A549 (cell line): Measurements from ENCODE around the gene LHX4. TPM values are rescaled to one million over a fixed set of nuclear protein-coding genes. Genes with fewer than 3 reads are reported as not detected.

Source experiments
- ATAC-seq, 2 experiments: fragments of 200-7000 bp in 1 of 2; fragments of >200 bp in 1 of 2; cut with Nextera tagmentation in 1 of 2; cut with Tn5 transposase in 1 of 2; 3 replicates each; pipeline versions ENCODE4 v1.8.0 to v1.9.1; 2018 to 2020; ENCODE audit warnings: mild to moderate bottlenecking in 1 of 2, moderate library complexity in 1 of 2
- CTCF ChIA-PET: fragments of 300-600 bp; sonication (Branson Sonifier 250); formaldehyde crosslinking; extraction: SDS; loops from one replicate; lab custom pipeline; 2021; ENCODE audit warnings: antibody characterized with exemption, inconsistent platforms; lab: Yijun Ruan, JAX
- POLR2A ChIA-PET: fragments of 350-600 bp; formaldehyde crosslinking; extraction: SDS; loops from one replicate; lab custom pipeline; 2021; ENCODE audit warnings: antibody characterized with exemption, inconsistent platforms; lab: Yijun Ruan, JAX
- DNase-seq, 2 experiments: peaks; one replicate each; pipeline versions ENCODE4 v3.0.0 to v3.0.0-alpha.2; 2011 to 2016; ENCODE audit warnings: low read depth in 1 of 2, low spot score in 1 of 2
- FAIRE-seq: peaks from 2 replicates; lab custom pipeline; 2011; peaks lifted over from hg19 to GRCh38; lab: Jason Lieb, UNC
- H3K27ac ChIP-seq, 2 experiments: fragments of >200 bp; sonication (Bioruptor Twin); formaldehyde crosslinking; 3 replicates each; pipeline ENCODE4 v1.5.1; 2016 to 2017
- H3K4me1 ChIP-seq: fragments of >200 bp; sonication (Bioruptor Twin); formaldehyde crosslinking; 3 replicates; pipeline ENCODE4 v1.6.1; 2016
- H3K4me2 ChIP-seq: fragments of >200 bp; sonication (Bioruptor Twin); formaldehyde crosslinking; 3 replicates; pipeline ENCODE4 v1.6.1; 2016
- H3K4me3 ChIP-seq: fragments of >200 bp; sonication (Bioruptor Twin); formaldehyde crosslinking; 3 replicates; pipeline ENCODE4 v1.5.1; 2016
- H3K9me3 ChIP-seq: fragments of >200 bp; sonication (Bioruptor Twin); formaldehyde crosslinking; 3 replicates; pipeline ENCODE4 v1.6.1; 2016
- CBX2 ChIP-seq: fragments of 200-600 bp; sonication (generic); IDR thresholded peaks from 2 replicates; pipeline ENCODE4 v1.6.1; 2016; ENCODE audit warnings: low read depth, mild to moderate bottlenecking, borderline replicate concordance
- CHD2 ChIP-seq: fragments of 150-350 bp; IDR thresholded peaks from 2 replicates; pipeline ENCODE4 v1.6.1; 2014; ENCODE audit warnings: low read length; ENCODE audit not compliant: partially characterized antibody
- CHD4 ChIP-seq: fragments of 200-600 bp; sonication (generic); IDR thresholded peaks from 2 replicates; pipeline ENCODE4 v1.6.1; 2016; ENCODE audit warnings: antibody characterized with exemption, mild to moderate bottlenecking, borderline replicate concordance
- EHF ChIP-seq: fragments of 250-450 bp; sonication (Bioruptor Pico); IDR thresholded peaks from 2 replicates; pipeline ENCODE4 v1.5.0; 2020; ENCODE audit warnings: mild to moderate bottlenecking
- EP300 ChIP-seq, 2 experiments: fragments of >200 bp; sonication (Bioruptor Twin); formaldehyde crosslinking; IDR thresholded peaks; 2 replicates in 1 of 2; 3 replicates in 1 of 2; pipeline ENCODE4 v1.6.1; 2016 to 2017
- GATA3 ChIP-seq: IDR thresholded peaks from 2 replicates; pipeline ENCODE4 v1.6.1; 2012; ENCODE audit warnings: borderline replicate concordance
- HOXA7 ChIP-seq: fragments of 250-450 bp; sonication (Bioruptor Pico); IDR thresholded peaks from 2 replicates; pipeline ENCODE4 v1.5.0; 2020; ENCODE audit warnings: mild to moderate bottlenecking, moderate library complexity
- HOXB13 ChIP-seq: fragments of 250-450 bp; sonication (Bioruptor Pico); IDR thresholded peaks from 2 replicates; pipeline ENCODE4 v1.5.0; 2020; ENCODE audit warnings: low read depth, mild to moderate bottlenecking, moderate library complexity
- MAZ ChIP-seq: fragments of 150-350 bp; IDR thresholded peaks from 2 replicates; pipeline ENCODE4 v1.6.1; 2014; ENCODE audit warnings: antibody characterized with exemption, low read depth, low read length, borderline replicate concordance
- MYC ChIP-seq: IDR thresholded peaks from 2 replicates; pipeline ENCODE4 v1.6.1; 2012; ENCODE audit warnings: mild to moderate bottlenecking, inconsistent platforms, low read length, improper control_type of control experiment, borderline replicate concordance
- NFE2L2 ChIP-seq: fragments of 150-350 bp; conservative IDR thresholded peaks from 2 replicates; pipeline ENCODE4 v1.6.1; 2014; ENCODE audit warnings: low read length
- RAD21 ChIP-seq, 2 experiments: fragments of >200 bp in 1 of 2; sonication (Bioruptor Twin) in 1 of 2; formaldehyde crosslinking in 1 of 2; IDR thresholded peaks in 1 of 2; conservative IDR thresholded peaks in 1 of 2; 2 replicates in 1 of 2; 3 replicates in 1 of 2; pipeline ENCODE4 v1.6.1; 2012 to 2018; ENCODE audit warnings: inconsistent platforms in 1 of 2
- RARB ChIP-seq: fragments of 250-450 bp; sonication (Bioruptor Pico); IDR thresholded peaks from 2 replicates; pipeline ENCODE4 v1.8.0; 2021; ENCODE audit warnings: mild to moderate bottlenecking, moderate library complexity
- RNF2 ChIP-seq: fragments of 200-600 bp; sonication (generic); IDR thresholded peaks from 2 replicates; pipeline ENCODE4 v1.6.1; 2016; ENCODE audit warnings: low read depth, mild to moderate bottlenecking, antibody characterized with exemption, moderate library complexity, borderline replicate concordance
- SMC3 ChIP-seq: fragments of >200 bp; sonication (Bioruptor Twin); formaldehyde crosslinking; IDR thresholded peaks from 3 replicates; pipeline ENCODE4 v1.6.1; 2018; ENCODE audit warnings: inconsistent platforms
- SREBF2 ChIP-seq: fragments of 450-650 bp; IDR thresholded peaks from 2 replicates; pipeline ENCODE4 v1.6.1; 2014; ENCODE audit warnings: mild to moderate bottlenecking, moderate library complexity
- ZC3H11A ChIP-seq: fragments of 450-650 bp; IDR thresholded peaks from 2 replicates; pipeline ENCODE4 v1.6.1; 2014; ENCODE audit warnings: antibody characterized with exemption, mild to moderate bottlenecking
- ZNF302 ChIP-seq: fragments of 250-450 bp; sonication (Bioruptor Pico); IDR thresholded peaks from 2 replicates; pipeline ENCODE4 v1.9.0; 2021; ENCODE audit warnings: inconsistent platforms, mild to moderate bottlenecking, moderate library complexity
- WGBS: methylation state at CpG from one replicate; pipeline ENCODE4 v1.1.6; 2017; ENCODE audit errors: missing lambda C conversion rate; 5-methylcytosine and 5-hydroxymethylcytosine counted together
- polyA plus RNA-seq, 4 experiments: library from polyadenylated mRNA; depleted of rRNA in 3 of 4; stranded (reverse); fragments of >200 nt; fragmentation: RNase III in 1 of 4; extraction: RNeasy Plus Mini Kit Qiagen cat#74134 plus additional on column Dnase treatment in 1 of 4; gene quantifications; 2 replicates in 3 of 4; 3 replicates in 1 of 4; pipeline ENCODE4 v1.2.3, GENCODE V29; 2011 to 2017
- TF ChIP-seq, protein P1 (sequence below): fragments of 150-350 bp; IDR thresholded peaks from 2 replicates; pipeline ENCODE4 v1.6.1; 2014; ENCODE audit warnings: low read depth, mild to moderate bottlenecking, low read length
- TF ChIP-seq, protein P2 (sequence below): fragments of 200-600 bp; sonication (generic); IDR thresholded peaks from 2 replicates; pipeline ENCODE4 v1.6.1; 2016; ENCODE audit warnings: antibody characterized with exemption, mild to moderate bottlenecking, moderate library complexity
- TF ChIP-seq, protein P3 (sequence below): fragments of >200 bp; sonication (Bioruptor Twin); formaldehyde crosslinking; IDR thresholded peaks from 3 replicates; pipeline ENCODE4 v1.5.1; 2016
- TF ChIP-seq, protein P4 (sequence below): IDR thresholded peaks from 2 replicates; pipeline ENCODE4 v1.6.1; 2012
- TF ChIP-seq, protein P5 (sequence below): IDR thresholded peaks from 2 replicates; pipeline ENCODE4 v1.6.1; 2012; ENCODE audit warnings: low read depth, borderline replicate concordance

LHX4 gene
- polyA plus RNA-seq, 2 of the 4 experiments (the other 2 are of a cell fraction) = 0.62 to 0.80 TPM

DNA sequence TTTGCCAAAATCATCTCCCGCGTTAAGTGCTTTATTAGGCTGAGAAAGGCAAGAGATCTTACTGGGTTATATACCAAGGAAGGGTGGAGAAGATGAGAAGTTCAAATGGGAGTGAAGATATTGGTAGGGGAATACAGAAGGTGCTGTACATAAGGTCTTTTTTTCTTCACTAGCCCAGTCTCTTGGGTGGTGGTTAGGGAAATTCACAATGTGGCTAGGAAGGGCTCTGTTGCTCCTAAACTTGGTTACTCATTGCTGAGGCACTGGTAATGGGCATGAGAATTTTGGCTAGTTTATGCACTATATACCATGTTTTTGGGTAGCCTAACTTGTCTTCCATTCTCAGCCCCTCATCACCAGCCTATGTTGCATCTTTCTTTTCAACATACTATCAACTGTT is 50.6 kb downstream of the LHX4 start:
- POLR2A ChIA-PET = no interaction called here
- no peak for TF ChIP-seq RNF2
- TF ChIP-seq HOXA7 (CRISPR knock-in tag) = no peak
- no peak for TF ChIP-seq RARB
- TF ChIP-seq ZC3H11A = no peak
- TF ChIP-seq SREBF2 = no peak
- TF ChIP-seq CBX2 = no peak
- TF ChIP-seq GATA3 = no peak
- TF ChIP-seq, protein P1, sequence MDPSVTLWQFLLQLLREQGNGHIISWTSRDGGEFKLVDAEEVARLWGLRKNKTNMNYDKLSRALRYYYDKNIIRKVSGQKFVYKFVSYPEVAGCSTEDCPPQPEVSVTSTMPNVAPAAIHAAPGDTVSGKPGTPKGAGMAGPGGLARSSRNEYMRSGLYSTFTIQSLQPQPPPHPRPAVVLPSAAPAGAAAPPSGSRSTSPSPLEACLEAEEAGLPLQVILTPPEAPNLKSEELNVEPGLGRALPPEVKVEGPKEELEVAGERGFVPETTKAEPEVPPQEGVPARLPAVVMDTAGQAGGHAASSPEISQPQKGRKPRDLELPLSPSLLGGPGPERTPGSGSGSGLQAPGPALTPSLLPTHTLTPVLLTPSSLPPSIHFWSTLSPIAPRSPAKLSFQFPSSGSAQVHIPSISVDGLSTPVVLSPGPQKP = no peak

DNA sequence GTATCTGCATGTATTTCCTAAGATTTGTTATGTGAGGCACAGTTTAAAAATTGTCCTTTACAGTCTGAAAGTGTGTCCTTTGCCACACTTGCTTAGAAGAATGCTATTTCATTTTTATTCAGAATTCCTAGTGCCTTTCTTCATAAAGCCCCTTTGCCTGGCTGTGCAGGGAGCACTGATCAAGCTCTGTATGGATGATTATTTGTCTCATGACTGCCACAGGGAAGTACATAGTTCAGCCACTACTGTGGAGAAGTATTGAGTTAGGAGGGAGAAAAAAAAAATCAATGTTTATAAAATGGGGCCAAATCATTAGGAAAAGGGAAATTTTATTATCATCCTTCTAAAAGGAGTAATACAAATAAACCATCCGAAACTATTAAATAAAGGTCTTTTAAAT is 51.4 kb downstream of the LHX4 start:
- POLR2A ChIA-PET = no interaction called here
- Histone ChIP-seq H3K4me2 (no peak overlapping the region), H3K9me3 (no peaks in the 10 kb centered on the region), H3K4me3 (no peak overlapping the region)
- CTCF ChIA-PET = interaction anchor here (1.1 kb wide), 1 partner anchor 11 kb away, joined by 4 read pairs; no protein-coding TSS in a partner anchor
- ATAC-seq = no peak
- no peak for TF ChIP-seq EHF
- TF ChIP-seq, protein P2, sequence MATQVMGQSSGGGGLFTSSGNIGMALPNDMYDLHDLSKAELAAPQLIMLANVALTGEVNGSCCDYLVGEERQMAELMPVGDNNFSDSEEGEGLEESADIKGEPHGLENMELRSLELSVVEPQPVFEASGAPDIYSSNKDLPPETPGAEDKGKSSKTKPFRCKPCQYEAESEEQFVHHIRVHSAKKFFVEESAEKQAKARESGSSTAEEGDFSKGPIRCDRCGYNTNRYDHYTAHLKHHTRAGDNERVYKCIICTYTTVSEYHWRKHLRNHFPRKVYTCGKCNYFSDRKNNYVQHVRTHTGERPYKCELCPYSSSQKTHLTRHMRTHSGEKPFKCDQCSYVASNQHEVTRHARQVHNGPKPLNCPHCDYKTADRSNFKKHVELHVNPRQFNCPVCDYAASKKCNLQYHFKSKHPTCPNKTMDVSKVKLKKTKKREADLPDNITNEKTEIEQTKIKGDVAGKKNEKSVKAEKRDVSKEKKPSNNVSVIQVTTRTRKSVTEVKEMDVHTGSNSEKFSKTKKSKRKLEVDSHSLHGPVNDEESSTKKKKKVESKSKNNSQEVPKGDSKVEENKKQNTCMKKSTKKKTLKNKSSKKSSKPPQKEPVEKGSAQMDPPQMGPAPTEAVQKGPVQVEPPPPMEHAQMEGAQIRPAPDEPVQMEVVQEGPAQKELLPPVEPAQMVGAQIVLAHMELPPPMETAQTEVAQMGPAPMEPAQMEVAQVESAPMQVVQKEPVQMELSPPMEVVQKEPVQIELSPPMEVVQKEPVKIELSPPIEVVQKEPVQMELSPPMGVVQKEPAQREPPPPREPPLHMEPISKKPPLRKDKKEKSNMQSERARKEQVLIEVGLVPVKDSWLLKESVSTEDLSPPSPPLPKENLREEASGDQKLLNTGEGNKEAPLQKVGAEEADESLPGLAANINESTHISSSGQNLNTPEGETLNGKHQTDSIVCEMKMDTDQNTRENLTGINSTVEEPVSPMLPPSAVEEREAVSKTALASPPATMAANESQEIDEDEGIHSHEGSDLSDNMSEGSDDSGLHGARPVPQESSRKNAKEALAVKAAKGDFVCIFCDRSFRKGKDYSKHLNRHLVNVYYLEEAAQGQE = no peak
- TF ChIP-seq ZNF302 (CRISPR knock-in tag) = no peak
- TF ChIP-seq, protein P3, sequence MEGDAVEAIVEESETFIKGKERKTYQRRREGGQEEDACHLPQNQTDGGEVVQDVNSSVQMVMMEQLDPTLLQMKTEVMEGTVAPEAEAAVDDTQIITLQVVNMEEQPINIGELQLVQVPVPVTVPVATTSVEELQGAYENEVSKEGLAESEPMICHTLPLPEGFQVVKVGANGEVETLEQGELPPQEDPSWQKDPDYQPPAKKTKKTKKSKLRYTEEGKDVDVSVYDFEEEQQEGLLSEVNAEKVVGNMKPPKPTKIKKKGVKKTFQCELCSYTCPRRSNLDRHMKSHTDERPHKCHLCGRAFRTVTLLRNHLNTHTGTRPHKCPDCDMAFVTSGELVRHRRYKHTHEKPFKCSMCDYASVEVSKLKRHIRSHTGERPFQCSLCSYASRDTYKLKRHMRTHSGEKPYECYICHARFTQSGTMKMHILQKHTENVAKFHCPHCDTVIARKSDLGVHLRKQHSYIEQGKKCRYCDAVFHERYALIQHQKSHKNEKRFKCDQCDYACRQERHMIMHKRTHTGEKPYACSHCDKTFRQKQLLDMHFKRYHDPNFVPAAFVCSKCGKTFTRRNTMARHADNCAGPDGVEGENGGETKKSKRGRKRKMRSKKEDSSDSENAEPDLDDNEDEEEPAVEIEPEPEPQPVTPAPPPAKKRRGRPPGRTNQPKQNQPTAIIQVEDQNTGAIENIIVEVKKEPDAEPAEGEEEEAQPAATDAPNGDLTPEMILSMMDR = no peak
- TF ChIP-seq RNF2 = no peak
- TF ChIP-seq, protein P4, sequence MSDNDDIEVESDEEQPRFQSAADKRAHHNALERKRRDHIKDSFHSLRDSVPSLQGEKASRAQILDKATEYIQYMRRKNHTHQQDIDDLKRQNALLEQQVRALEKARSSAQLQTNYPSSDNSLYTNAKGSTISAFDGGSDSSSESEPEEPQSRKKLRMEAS = no peak
- TF ChIP-seq CHD4 = no peak
- TF ChIP-seq EP300 (IDR thresholded peaks at IDR 0.05) = no peak
- TF ChIP-seq SREBF2 = no peak
- no peak for TF ChIP-seq MAZ
- no peak for TF ChIP-seq SMC3
- no peak for TF ChIP-seq RAD21 (conservative IDR thresholded peaks at IDR 0.05 in 1 of 2, IDR thresholded peaks at IDR 0.05 in 1 of 2)
- TF ChIP-seq CHD2 = no peak
- TF ChIP-seq HOXB13 (CRISPR knock-in tag) = no peak
- TF ChIP-seq, protein P5, sequence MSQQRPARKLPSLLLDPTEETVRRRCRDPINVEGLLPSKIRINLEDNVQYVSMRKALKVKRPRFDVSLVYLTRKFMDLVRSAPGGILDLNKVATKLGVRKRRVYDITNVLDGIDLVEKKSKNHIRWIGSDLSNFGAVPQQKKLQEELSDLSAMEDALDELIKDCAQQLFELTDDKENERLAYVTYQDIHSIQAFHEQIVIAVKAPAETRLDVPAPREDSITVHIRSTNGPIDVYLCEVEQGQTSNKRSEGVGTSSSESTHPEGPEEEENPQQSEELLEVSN = no peak
- TF ChIP-seq RARB = no peak
- no peak for TF ChIP-seq MYC
- TF ChIP-seq NFE2L2 = no peak
- TF ChIP-seq, all 56 proteins: peak for 0
- DNase-seq = no peak
- no peak for FAIRE-seq
- Histone ChIP-seq H3K27ac (no peak overlapping the region), H3K4me1 (peaks cover 5% of the 10 kb centered on the region; the same call in 1 of the 3 replicates)
- WGBS = 90% methylated on average over 1 of the region's 1 CpG

More for the DNA sequence above, 50.6 kb downstream of the LHX4 start:
- Histone ChIP-seq H3K27ac (no peak overlapping the region), H3K9me3 (no peaks in the 10 kb centered on the region), H3K4me2 (no peak overlapping the region), H3K4me1 (peaks cover 5% of the 10 kb centered on the region; the same call in 1 of the 3 replicates), H3K4me3 (no peak overlapping the region)
- ATAC-seq (no peak), FAIRE-seq (no peak), DNase-seq (no peak)
- CTCF ChIA-PET = interaction anchor here (0.9 to 1.1 kb wide), 2 partner anchors 11 to 198 kb away, joined by 3 to 4 read pairs; no protein-coding TSS in a partner anchor
- 90% methylated on average over 2 of the region's 2 CpGs for WGBS
